NCI-H2196 treated with DMSO at 0.1 percent for 48 hours (cell line): ENCODE results near the gene GFI1.
"Not testable (repeated sequence)": the region's sequence is repeated elsewhere in the genome, so short reads cannot be mapped to it uniquely, and the experiment has no call there.

Experiments
- DNase-seq: peaks from one replicate; lab custom pipeline; 2025; ENCODE audit not compliant: unreplicated experiment; lab: John Stamatoyannopoulos, UW

GFI1 gene

DNA sequence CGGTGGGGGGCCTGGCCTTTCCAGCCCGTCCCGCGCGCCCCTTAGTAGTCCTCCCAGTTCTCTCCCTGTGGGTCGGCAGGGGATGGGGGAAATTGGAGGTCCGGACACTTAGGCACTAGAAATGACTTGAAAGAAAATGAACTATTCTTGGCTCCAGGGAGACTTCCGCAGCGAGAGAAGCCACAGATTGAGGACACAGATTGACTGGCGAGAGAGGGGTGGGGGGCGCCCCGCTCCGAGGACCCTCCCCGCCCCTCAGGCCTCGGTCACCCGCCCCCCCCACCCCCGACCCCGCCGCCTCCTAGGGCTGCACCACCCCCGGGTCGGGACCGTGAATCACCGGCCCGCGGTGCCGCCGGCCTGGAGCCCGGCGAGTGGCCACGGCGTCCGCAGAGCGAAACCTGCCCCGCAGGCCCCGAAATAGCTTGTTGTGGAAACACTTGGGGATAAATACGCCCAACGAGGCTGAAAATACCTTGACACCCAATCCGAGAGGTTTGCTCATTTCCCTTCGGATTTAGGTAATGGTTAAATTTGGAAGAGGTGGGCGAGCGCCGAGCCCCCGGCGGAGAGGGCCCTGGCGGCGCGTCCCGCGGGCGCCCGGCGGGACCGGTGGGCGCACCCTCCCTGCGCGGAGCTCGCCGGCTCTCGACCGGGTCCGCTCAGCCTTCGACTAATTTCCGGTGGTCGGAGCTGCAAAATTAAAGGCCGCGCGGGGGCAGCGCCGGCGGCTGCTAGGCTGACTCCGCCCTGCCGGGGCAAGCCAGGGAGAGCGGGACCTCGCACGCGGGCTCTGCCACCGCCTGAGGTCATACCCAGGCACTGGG is at the start of gene GFI1:
Gene GFI1 (minus strand): TSS at position 675 of the 827 bp plus-strand sequence. CDS start 3,438 bp downstream, outside the sequence.
- no peak for DNase-seq

DNA sequence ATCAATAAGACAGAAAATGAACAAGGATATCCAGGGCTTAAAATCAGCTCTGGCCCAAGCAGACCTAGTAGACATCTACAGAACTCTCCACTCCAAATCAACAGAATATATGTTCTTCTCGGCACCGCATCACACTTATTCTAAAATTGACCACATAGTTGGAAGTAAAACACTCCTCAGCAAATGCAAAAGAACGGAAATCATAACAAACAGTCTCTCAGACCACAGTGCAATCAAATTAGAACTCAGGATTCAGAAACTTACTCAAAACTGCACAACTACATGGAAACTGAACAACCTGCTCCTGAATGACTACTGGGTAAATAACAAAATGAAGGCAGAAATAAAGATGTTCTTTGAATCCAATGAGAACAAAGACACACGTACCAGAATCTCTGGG is 45.6 kb upstream of the GFI1 start:
- DNase-seq = not testable (repeated sequence)

DNA sequence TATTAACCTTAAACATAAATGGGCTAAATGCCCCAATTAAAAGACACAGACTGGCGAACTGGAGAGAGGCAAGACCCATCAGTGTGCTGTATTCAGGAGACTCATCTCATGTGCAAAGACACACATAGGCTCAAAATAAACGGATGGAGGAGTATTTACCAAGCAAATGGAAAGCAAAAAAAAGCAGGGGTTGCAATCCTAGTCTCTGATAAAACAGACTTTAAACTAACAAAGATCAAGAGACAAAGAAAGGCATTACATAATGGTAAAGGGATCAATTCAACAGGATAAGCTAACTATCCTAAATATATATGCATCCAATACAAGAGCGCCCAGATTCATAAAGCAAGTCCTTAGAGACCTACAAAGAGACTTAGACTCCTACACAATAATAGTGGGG is 45.2 kb upstream of the GFI1 start:
- not testable (repeated sequence) for DNase-seq

DNA sequence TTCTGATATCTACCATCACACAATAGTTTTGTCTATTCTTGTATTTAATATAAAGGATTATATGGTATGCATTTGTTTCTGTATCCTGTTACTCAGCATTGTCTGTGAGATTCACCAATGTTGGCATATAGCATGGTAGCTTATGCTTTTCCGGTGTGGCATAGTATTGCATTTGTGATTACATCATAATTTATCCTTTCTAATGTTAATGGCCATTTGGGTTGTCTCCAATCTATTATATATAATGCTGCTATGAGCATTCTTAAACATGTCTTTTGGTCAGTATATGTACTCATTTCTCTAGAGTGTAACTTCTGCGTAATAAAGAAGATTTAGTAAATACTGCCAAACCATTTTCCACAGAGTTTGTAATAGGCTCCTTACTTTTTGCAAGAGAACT is 40.9 kb upstream of the GFI1 start:
- no peak for DNase-seq

DNA sequence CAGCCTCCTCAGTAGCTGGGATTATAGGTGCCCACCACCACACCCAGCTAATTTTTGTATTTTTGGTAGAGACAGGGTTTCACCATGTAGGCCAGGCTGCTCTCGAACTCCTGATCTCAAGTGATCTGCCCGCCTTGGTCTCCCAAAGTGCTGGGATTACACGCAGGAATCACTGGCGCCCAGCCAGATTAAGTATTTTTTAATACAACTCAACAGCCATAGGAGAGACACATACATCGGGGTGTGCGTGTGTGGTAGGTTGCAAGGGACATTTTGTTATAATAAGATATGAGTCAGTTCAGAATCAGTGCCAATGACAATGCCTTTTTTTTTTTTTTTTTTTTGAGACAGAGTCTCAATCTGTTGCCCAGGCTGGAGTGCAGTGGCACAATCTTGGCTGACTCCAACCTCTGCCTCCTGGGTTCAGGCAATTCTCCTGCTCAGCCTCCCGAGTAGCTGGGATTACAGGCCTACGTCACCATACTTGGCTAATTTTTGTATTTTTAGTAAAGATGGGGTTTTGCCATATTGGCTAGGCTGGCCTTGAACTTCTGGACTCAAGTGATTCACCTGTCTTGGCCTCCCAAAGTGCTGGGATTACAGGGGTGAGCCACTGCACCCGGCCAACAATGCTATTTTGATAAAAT is 38.3 kb upstream of the GFI1 start:
- DNase-seq = not testable (repeated sequence)

DNA sequence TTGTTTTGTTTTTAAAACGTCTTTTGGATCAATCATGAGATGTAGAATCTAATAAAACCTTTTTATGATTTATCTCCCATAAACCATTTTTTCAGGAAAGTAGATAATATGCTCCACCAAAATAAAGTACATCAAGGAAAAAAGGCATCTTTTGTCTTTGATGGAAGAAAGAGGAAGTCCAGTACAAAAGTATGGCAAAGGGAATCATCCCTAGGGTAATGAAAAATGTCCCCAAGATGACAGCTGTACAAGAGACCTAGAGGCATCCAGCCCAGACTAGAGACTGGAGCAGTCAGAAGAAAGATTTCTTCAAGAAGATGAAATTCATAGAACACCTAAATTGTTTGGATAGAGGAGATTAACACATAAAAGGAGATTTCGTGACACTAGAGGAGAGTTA is 32.3 kb upstream of the GFI1 start:
- DNase-seq = no peak

DNA sequence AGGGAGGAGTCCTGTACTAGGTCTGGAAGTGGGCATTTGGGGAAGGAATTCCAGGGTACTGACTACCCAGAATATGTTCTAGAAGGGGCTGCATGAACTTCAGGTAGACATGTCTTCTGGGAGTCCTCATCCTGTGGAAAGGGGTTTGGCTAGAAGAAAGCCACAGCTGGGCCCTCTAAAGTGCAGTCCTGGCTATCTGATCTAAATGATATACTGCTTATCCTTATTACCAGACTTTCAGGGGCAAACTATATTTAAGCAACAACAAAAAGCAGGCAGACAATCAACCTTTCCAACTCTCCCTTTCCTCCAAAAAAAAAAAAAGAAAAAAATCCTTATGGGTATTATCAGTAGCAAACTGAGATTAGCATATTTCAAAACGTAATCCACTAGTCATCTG is 29.8 kb upstream of the GFI1 start:
- no peak for DNase-seq

DNA sequence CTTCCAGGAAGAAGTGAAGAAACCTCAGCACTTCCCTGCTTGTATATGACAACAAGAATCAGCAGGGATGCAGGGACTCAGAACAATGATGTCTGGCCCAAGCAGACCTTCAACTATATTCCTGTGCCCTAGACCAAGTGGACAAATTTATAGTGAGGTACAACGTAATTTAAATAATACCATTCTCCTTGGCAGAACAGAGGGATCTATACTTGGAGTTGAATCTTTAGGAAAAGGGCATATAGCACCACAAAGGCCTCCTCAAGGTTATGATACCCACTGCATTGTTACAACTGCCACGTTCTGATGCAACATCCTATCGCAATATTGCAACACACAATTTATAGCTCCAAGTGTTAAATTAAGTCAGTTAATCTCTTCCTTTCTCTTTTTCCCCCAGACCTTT is 29.1 kb upstream of the GFI1 start:
- no peak for DNase-seq

DNA sequence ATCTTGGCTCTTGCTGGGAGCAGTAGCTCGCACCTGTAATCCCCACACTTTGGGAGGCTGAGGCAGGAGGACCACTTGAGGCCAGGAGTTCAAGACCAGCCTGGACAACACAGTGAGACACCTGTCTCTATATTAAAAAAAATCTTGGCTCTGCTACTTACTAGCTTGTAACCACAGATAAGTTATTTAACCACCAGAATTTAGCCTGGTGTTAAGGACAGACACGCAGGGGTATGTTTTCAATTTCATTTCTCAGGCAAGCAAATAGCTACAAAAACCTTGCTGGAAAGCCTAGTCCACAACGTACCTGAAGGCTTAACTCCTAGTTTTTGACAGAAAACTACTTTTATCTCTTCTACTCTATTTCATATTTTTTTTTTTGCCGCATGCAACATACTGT is 24.8 kb upstream of the GFI1 start:
- DNase-seq = no peak

DNA sequence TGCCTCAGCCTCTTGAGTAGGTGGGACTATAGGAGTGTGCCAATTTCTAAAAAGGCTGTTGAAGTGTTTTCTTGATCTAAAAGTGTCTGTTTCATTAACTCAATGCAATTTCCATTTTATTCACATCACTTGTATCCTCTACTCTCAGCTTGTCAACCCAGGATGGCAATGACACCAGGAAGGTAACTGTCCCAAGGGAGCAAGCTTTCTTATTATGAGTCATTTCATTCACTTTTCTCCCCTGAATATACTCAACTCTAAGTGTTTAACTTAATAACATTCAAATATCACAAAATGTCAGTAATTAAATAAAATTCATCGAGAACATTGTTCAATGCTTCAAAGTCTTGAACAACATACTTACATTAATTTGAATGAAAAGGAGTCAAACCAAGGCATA is 22.9 kb upstream of the GFI1 start:
- no peak for DNase-seq

DNA sequence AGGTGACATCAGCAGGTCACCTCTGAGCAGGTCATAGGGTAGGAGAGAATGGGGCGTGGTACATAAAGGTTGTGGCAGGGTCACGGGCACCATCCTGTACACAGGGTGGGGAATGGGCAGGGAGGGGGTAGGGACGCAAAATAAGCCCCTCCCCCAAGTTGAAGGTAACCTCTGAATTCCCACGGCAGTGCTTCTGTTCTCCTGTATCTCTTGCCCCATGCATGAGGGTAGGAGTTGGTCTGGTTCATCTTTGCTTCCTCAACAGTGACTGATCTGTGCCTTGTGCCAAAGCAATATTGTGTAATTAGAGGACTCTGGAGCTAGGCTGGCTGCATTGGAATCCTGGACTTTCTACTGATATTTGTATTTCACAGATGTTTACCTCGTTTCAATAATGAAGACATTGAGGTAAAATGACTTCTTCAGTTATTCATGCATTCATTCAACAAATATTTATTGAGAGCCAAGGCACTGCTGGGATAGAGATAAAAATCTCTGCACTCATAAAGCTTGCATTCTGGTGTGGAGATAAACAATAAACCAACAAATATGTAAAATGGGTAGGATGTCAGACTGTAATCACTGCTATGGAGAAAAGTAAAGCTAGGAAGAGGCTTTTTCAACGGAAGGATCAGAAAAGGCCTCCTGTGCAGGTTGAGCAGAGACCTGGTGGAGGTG is 18.4 kb upstream of the GFI1 start:
- no peak for DNase-seq

DNA sequence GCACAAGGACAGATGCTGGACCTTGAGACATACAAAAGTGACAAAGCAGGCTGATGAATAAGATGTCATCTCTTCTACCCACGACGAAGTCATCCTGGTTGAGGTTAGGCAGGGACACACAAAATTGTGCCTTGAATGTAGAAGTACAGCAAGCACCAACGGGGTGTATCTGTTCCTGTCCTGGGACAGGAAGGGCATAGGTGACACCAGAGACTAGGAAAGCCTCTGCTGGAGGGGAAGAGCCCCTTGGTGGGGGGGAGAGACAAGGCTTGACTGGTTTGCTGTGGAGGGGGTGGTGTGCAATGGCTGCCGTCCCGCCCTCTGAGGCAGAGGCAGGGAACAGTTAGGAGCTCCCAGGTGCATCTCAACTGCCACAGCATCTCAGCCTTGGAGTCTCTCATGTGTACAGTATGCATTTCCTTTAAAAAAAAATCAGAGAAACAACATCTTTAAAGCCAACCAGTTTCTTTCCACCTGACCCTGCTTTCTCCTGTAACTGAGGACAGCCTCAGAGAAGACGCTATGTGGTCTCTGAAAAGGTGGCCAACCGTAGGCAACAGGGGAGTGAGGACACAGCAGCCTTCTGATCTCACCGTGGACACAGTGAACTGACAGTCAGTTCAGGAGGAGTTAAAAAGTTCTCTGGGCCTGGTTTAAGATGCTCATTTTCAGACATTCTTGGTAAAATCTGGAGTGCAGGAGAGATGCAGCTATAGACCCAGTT is 17.7 kb upstream of the GFI1 start:
- DNase-seq = no peak

DNA sequence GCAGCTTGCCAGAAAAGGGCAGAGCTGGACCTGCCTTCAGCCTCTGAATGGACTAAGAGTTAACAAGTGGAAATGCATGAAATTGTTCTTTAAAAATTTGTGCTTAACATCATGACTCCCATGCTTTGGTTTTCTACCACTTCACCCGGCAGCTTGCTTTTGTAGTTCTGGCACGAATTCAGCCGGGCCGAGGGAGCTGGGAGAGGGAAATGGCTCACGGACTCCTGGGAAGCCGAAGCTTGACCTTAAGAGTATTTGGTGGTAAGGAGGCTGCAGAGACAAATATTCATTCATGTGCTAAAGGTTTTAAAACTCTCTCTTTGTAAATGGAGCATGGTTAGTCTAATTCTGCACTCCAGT is 17.2 kb upstream of the GFI1 start:
- DNase-seq = no peak

DNA sequence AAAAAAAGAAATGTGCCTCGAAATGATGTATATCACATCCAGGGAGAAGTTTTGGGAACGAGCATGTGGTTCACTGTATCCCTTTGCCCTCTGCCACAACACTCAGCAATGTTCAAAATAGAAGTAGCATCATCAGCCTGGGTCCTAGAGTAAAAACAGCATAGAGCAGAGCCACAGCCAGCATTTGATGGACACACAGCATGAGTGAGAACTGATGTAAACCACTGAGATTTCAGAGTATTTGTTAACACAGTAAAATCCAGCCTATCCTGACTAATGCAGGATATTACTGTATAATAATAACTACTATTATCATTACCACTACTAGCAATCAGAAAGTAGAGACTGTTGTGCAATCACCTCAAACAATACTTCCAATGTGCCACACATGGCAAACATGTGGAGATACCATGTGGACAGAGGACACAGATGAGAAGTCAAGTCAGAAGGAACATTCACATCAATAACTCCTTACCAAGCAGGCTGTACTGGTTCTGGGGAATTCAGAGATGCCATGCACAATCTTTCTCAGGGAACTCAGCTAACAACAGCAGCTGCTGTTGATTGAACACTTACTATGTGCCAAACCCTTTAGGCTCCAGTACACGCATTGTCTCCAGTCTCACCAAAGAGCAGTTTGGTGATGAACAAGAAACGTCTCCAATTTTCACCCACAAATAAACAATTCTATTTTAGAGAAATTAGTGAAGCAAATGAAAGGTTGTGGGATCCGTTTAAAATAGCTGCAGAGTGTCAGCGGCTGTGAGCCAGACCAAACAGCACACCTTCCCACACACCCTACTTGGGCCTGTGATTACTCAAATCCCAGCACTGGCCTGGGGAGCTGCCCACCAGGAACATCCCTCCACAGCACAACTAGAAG is 16.6 kb upstream of the GFI1 start:
- no peak for DNase-seq

DNA sequence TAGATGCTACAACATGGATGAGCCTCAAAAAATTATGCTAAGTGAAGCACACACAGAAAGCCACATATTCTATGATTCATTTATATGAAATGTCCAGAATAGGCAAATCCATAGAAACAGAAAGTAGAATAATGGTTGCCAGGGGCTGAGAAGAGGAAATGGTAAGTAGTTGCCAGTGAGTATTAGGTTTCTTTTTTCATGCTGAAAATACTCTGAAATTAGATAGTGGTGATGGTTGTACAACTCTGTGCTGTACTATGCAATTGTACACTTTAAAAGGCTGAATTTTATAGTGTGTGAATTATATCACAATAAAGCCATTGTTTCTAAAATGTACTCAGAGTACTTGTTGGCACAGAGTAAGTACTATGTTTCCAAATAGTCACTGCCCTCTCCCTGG is 15.5 kb upstream of the GFI1 start:
- DNase-seq = no peak

DNA sequence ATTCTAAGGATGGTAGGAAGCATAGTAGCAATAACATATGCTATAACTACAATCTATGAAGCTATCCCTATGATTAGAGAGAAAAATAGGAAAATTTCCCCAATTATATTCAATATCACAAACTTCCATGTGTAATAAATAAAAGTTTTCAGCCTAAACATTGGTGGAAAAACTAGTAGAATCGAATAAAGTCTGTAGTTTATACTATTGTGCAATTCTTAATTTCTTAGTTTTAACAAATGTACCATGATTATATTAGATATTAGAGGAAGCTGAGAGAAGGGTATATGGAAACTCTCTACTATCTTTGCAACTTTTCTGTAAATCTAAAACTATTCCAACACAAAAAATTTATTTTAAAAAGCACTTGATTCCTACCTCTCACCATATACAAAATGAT is 13.8 kb upstream of the GFI1 start:
- DNase-seq = no peak

DNA sequence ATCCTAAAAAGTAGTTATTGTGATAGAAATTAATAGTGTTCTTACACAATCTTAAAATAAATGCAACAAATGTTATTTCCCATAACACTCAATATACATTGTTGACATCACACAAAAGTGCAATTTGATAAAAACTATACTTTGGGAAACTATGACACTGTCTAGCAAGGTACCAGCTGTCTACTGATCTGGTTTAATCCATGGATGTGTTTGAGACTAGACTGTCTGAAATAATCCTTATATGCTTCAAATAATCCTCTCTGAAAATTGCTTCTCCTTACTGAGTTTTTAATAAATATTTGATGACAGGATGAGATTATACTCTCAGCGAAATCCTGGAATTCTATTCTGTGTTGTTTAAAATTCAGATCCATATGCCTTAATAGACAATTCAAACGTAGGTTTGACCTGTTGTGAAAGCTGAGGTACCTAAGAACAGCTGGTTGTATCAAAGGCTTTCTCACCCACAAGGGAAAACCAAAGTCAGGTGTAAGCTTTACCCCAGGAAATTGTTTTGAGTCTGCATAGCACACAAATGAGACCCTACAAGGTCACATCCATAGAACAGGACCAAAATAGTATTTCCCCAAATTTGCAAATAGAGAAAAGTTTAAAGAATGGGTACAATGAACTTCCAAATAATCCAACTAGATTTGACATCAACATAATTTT is 8.8 kb upstream of the GFI1 start:
- DNase-seq = no peak

DNA sequence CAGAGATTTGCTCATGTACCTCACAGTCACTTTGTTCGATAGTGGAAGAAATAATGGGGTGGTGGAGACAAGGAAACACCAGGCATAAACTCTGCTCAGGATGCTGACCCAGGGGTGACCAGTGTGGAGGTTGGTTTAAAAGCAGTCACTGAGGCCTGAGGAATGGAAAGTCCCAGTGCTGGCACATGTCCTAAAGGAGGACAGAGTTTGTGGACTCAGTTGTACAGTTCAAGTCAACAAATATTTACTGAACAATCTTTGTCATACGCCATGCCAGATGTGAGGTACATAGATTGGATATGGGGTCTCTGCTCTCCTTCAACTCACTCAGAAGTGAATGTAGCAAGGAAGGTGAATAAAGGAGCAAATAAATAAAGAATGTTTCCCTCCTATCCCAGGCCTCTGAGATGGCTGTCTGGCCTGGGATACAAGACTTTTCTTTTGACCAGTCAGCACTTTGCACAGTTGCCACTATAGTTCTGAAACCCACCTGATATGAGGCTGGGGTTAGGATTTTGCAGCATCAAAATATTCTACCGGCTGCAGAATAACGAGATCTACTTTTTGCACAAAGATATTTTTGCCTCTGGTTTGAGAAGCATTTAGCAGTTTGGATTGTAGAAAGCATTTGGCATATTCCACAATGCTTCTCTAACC is 7.9 kb upstream of the GFI1 start:
- DNase-seq = no peak

DNA sequence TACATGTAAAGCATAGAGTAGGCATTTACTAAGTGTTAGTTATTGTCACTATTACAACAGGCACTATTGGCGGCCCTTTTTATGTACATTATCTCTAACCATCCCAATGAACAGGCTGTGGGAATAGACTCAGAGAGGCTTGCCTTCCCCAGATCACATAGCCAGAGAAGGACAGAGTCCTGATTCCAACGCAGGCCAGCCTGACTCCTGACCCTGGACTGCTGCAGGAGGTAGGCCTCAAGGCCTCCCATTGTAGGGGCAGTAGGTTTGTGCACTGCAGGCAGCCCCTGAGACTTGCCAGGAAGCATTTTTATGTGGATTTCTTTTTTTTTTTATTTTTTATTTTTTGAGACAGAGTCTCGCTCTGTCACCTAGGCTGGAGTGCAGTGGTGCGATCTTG is 6.4 kb upstream of the GFI1 start:
- DNase-seq = no peak

DNA sequence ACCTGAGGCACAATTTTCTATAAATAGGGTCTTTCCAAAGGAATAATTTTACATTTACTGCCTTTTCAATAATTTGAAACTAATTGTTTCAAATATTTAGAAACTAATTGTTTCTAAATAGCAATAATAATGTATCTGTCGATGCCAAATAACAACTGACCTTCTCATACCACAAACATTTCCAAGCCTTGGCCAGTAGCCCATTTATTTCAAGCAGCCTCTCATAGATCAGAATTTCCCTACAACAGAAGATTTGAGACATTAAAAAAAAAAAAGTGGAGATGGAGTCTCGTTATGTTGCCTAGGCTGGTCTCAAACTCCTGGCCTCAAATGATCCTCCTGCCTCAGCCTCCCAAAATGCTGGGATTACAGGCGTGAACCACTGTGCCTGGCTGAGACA is 2.1 kb upstream of the GFI1 start:
- no peak for DNase-seq
